WTC11 (cell line): ENCODE measurements around the gene LEF1. TPM values are rescaled to one million over a fixed set of nuclear protein-coding genes. Genes with fewer than 3 reads are reported as not detected.

ENCODE experiments used
- ATAC-seq: fragments of 200-7000 bp; cut with Tn5 transposase; 2 replicates; pipeline ENCODE4 v1.10.0; 2021; ENCODE audit warnings: mild to moderate bottlenecking, moderate library complexity
- CTCF ChIA-PET: fragments of 300-600 bp; sonication (Branson Sonifier 250); formaldehyde crosslinking; loops from one replicate; lab custom pipeline; 2021; ENCODE audit warnings: antibody characterized with exemption; lab: Charles Lee
- POLR2A ChIA-PET: fragments of 350-600 bp; sonication (Branson Sonifier 250); formaldehyde crosslinking; loops from one replicate; lab custom pipeline; 2021; ENCODE audit warnings: antibody characterized with exemption; lab: Charles Lee
- DNase-seq: peaks from one replicate; pipeline ENCODE4 v3.0.0; 2021; ENCODE audit warnings: low spot score
- H3K27ac Mint-ChIP-seq: 2 replicates; pipeline ENCODE4 v1.8.0; 2021; ENCODE audit warnings: mixed read lengths
- H3K27me3 Mint-ChIP-seq: 2 replicates; pipeline ENCODE4 v1.8.0; 2021; ENCODE audit warnings: low read depth, mild to moderate bottlenecking, moderate library complexity, mixed read lengths
- H3K36me3 Mint-ChIP-seq: 2 replicates; pipeline ENCODE4 v1.8.0; 2021; ENCODE audit warnings: mixed read lengths
- H3K4me1 Mint-ChIP-seq: 2 replicates; pipeline ENCODE4 v1.8.0; 2022; ENCODE audit warnings: mixed read lengths
- H3K4me3 Mint-ChIP-seq: 2 replicates; pipeline ENCODE4 v1.8.0; 2021; ENCODE audit warnings: mild to moderate bottlenecking, moderate library complexity, mixed read lengths
- H3K9me3 Mint-ChIP-seq: 2 replicates; pipeline ENCODE4 v1.8.0; 2021; ENCODE audit warnings: mixed read lengths
- ATF1 ChIP-seq: sonication (generic); formaldehyde crosslinking; IDR thresholded peaks from 2 replicates; pipeline ENCODE4 v1.8.1; 2023; ENCODE audit warnings: mild to moderate bottlenecking, moderate library complexity, missing genetic modification reagents
- CREB1 ChIP-seq: sonication (generic); formaldehyde crosslinking; IDR thresholded peaks from 2 replicates; pipeline ENCODE4 v1.8.0; 2023; ENCODE audit warnings: mild to moderate bottlenecking, missing genetic modification reagents
- CTCF ChIP-seq: fragments of 200-600 bp; IDR thresholded peaks from 2 replicates; pipeline ENCODE4 v1.8.0; 2022; ENCODE audit warnings: antibody characterized with exemption
- EMX1 ChIP-seq: fragments of 250-450 bp; sonication (Bioruptor Pico); IDR thresholded peaks from 2 replicates; pipeline ENCODE4 v1.8.0; 2021; ENCODE audit warnings: mild to moderate bottlenecking
- ETV6 ChIP-seq: sonication (generic); formaldehyde crosslinking; IDR thresholded peaks from 2 replicates; pipeline ENCODE4 v1.8.1; 2022; ENCODE audit warnings: mild to moderate bottlenecking, missing genetic modification reagents
- HMGA2 ChIP-seq: fragments of 250-450 bp; sonication (Bioruptor Pico); IDR thresholded peaks from 2 replicates; pipeline ENCODE4 v1.4.0; 2021; ENCODE audit warnings: mild to moderate bottlenecking, moderate library complexity
- IRF2 ChIP-seq: sonication (generic); formaldehyde crosslinking; IDR thresholded peaks from 2 replicates; pipeline ENCODE4 v1.8.0; 2022; ENCODE audit warnings: low read depth, missing genetic modification reagents, borderline replicate concordance
- JAZF1 ChIP-seq: fragments of 250-450 bp; sonication (Bioruptor Pico); IDR thresholded peaks from 2 replicates; pipeline ENCODE4 v1.9.0; 2021; ENCODE audit warnings: moderate library complexity, mild to moderate bottlenecking, inconsistent platforms
- MYBL2 ChIP-seq: sonication (generic); formaldehyde crosslinking; IDR thresholded peaks from 2 replicates; pipeline ENCODE4 v1.8.1; 2023; ENCODE audit warnings: mild to moderate bottlenecking, moderate library complexity, missing genetic modification reagents
- NFATC4 ChIP-seq: fragments of 250-450 bp; sonication (Bioruptor Pico); IDR thresholded peaks from 2 replicates; pipeline ENCODE4 v1.9.0; 2021; ENCODE audit warnings: mild to moderate bottlenecking
- NFE2L1 ChIP-seq: sonication (generic); formaldehyde crosslinking; IDR thresholded peaks from 2 replicates; pipeline ENCODE4 v1.8.1; 2023; ENCODE audit warnings: missing genetic modification reagents
- NFYB ChIP-seq: sonication (generic); formaldehyde crosslinking; conservative IDR thresholded peaks from 2 replicates; pipeline ENCODE4 v1.8.0; 2022; ENCODE audit warnings: low read depth, missing genetic modification reagents
- PRRX2 ChIP-seq: fragments of 250-450 bp; sonication (Bioruptor Pico); IDR thresholded peaks from 2 replicates; pipeline ENCODE4 v1.8.0; 2021; ENCODE audit warnings: mild to moderate bottlenecking
- SMAD3 ChIP-seq: sonication (generic); formaldehyde crosslinking; IDR thresholded peaks from 2 replicates; pipeline ENCODE4 v1.8.0; 2022; ENCODE audit warnings: missing genetic modification reagents, mild to moderate bottlenecking, borderline replicate concordance
- TP53 ChIP-seq: sonication (generic); formaldehyde crosslinking; IDR thresholded peaks from 2 replicates; pipeline ENCODE4 v1.8.1; 2023; ENCODE audit warnings: mild to moderate bottlenecking, missing genetic modification reagents
- ZNF121 ChIP-seq: sonication (generic); formaldehyde crosslinking; IDR thresholded peaks from 2 replicates; pipeline ENCODE4 v1.8.0; 2023; ENCODE audit warnings: missing genetic modification reagents
- ZNF396 ChIP-seq: fragments of 250-450 bp; sonication (Bioruptor Pico); IDR thresholded peaks from 2 replicates; pipeline ENCODE4 v1.8.0; 2021; ENCODE audit warnings: mild to moderate bottlenecking, moderate library complexity, borderline replicate concordance
- ZNF423 ChIP-seq: fragments of 250-450 bp; sonication (Bioruptor Pico); IDR thresholded peaks from 2 replicates; pipeline ENCODE4 v2.1.2; 2022; ENCODE audit warnings: mild to moderate bottlenecking, moderate library complexity
- total RNA-seq: library from RNA; stranded (reverse); gene quantifications from 3 replicates; pipeline ENCODE4 v1.2.3, GENCODE V29; 2021
- TF ChIP-seq, protein P1 (sequence below): sonication (generic); formaldehyde crosslinking; IDR thresholded peaks from 2 replicates; pipeline ENCODE4 v1.8.0; 2023; ENCODE audit warnings: missing genetic modification reagents
- TF ChIP-seq, protein P2 (sequence below): sonication (generic); formaldehyde crosslinking; IDR thresholded peaks from 2 replicates; pipeline ENCODE4 v1.8.0; 2022; ENCODE audit warnings: mild to moderate bottlenecking, missing genetic modification reagents
- TF ChIP-seq, protein P3 (sequence below): fragments of 250-450 bp; sonication (Bioruptor Pico); IDR thresholded peaks from 2 replicates; pipeline ENCODE4 v1.8.0; 2021; ENCODE audit warnings: mild to moderate bottlenecking
- TF ChIP-seq, protein P4 (sequence below): sonication (generic); formaldehyde crosslinking; IDR thresholded peaks from 2 replicates; pipeline ENCODE4 v1.8.1; 2022; ENCODE audit warnings: mild to moderate bottlenecking, missing genetic modification reagents, moderate library complexity, borderline replicate concordance
- TF ChIP-seq, protein P5 (sequence below): fragments of 250-450 bp; sonication (Bioruptor Pico); conservative IDR thresholded peaks from 2 replicates; pipeline ENCODE4 v1.9.0; 2021; ENCODE audit warnings: mild to moderate bottlenecking
- TF ChIP-seq, protein P6 (sequence below): fragments of 250-450 bp; sonication (Bioruptor Pico); IDR thresholded peaks from 2 replicates; pipeline ENCODE4 v1.9.0; 2021; ENCODE audit warnings: mild to moderate bottlenecking, borderline replicate concordance

LEF1 gene
- total RNA-seq, 1 experiment from 2014 or later, result 1.3 TPM

DNA sequence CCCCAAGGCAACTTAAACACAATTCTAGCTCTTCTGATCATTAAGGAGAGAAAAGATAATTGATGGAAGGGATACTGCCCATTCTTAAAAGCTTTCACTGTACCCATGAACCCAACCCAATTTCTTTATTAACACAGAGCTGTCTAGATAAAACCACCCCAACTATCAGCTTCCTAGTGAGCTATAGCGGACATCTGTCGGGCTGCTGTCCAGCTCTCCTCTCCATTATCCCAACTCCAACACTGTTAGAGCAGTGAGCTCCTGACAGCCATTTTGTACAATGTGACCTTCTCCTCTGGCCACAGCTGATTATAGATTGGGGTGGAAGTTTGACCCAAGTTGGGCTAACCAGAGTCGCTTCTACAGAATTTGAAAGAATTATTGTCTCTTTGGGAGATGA lies 112.9 kb downstream of the LEF1 start:
- POLR2A ChIA-PET, result no interaction called here
- ATAC-seq, result no peak
- no peaks in the 10 kb centered on the region for H3K36me3 Mint-ChIP-seq
- peaks cover 6% of the 10 kb centered on the region for H3K4me1 Mint-ChIP-seq
- TF ChIP-seq EMX1 (CRISPR knock-in tag) (no peak), NFYB (CRISPR knock-in tag) (no peak), IRF2 (CRISPR knock-in tag) (no peak), NFE2L1 (CRISPR knock-in tag) (no peak), TP53 (CRISPR knock-in tag) (no peak), PRRX2 (CRISPR knock-in tag) (no peak), ZNF121 (CRISPR knock-in tag) (no peak), ETV6 (CRISPR knock-in tag) (no peak), JAZF1 (CRISPR knock-in tag) (no peak), ZNF396 (no peak), ZNF423 (no peak), NFATC4 (CRISPR knock-in tag) (no peak), CREB1 (CRISPR knock-in tag) (no peak), MYBL2 (CRISPR knock-in tag) (no peak)
- TF ChIP-seq, protein P1, sequence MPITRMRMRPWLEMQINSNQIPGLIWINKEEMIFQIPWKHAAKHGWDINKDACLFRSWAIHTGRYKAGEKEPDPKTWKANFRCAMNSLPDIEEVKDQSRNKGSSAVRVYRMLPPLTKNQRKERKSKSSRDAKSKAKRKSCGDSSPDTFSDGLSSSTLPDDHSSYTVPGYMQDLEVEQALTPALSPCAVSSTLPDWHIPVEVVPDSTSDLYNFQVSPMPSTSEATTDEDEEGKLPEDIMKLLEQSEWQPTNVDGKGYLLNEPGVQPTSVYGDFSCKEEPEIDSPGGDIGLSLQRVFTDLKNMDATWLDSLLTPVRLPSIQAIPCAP (CRISPR knock-in tag), result no peak
- TF ChIP-seq, protein P2, sequence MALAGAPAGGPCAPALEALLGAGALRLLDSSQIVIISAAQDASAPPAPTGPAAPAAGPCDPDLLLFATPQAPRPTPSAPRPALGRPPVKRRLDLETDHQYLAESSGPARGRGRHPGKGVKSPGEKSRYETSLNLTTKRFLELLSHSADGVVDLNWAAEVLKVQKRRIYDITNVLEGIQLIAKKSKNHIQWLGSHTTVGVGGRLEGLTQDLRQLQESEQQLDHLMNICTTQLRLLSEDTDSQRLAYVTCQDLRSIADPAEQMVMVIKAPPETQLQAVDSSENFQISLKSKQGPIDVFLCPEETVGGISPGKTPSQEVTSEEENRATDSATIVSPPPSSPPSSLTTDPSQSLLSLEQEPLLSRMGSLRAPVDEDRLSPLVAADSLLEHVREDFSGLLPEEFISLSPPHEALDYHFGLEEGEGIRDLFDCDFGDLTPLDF, result no peak
- TF ChIP-seq, protein P3, sequence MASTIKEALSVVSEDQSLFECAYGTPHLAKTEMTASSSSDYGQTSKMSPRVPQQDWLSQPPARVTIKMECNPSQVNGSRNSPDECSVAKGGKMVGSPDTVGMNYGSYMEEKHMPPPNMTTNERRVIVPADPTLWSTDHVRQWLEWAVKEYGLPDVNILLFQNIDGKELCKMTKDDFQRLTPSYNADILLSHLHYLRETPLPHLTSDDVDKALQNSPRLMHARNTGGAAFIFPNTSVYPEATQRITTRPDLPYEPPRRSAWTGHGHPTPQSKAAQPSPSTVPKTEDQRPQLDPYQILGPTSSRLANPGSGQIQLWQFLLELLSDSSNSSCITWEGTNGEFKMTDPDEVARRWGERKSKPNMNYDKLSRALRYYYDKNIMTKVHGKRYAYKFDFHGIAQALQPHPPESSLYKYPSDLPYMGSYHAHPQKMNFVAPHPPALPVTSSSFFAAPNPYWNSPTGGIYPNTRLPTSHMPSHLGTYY (CRISPR knock-in tag), result no peak
- TF ChIP-seq, protein P4, sequence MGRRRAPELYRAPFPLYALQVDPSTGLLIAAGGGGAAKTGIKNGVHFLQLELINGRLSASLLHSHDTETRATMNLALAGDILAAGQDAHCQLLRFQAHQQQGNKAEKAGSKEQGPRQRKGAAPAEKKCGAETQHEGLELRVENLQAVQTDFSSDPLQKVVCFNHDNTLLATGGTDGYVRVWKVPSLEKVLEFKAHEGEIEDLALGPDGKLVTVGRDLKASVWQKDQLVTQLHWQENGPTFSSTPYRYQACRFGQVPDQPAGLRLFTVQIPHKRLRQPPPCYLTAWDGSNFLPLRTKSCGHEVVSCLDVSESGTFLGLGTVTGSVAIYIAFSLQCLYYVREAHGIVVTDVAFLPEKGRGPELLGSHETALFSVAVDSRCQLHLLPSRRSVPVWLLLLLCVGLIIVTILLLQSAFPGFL (CRISPR knock-in tag), result no peak
- TF ChIP-seq, all 79 proteins: peak for 0
- no peak overlapping the region for H3K27ac Mint-ChIP-seq
- no peak overlapping the region for H3K4me3 Mint-ChIP-seq
- CTCF ChIA-PET, result interaction anchor here (1.1 kb wide), 1 partner anchor 517 kb away, joined by 3 read pairs; no protein-coding TSS in a partner anchor
- no peaks in the 10 kb centered on the region for H3K9me3 Mint-ChIP-seq
- no peaks in the 10 kb centered on the region for H3K27me3 Mint-ChIP-seq
- no peak for DNase-seq

DNA sequence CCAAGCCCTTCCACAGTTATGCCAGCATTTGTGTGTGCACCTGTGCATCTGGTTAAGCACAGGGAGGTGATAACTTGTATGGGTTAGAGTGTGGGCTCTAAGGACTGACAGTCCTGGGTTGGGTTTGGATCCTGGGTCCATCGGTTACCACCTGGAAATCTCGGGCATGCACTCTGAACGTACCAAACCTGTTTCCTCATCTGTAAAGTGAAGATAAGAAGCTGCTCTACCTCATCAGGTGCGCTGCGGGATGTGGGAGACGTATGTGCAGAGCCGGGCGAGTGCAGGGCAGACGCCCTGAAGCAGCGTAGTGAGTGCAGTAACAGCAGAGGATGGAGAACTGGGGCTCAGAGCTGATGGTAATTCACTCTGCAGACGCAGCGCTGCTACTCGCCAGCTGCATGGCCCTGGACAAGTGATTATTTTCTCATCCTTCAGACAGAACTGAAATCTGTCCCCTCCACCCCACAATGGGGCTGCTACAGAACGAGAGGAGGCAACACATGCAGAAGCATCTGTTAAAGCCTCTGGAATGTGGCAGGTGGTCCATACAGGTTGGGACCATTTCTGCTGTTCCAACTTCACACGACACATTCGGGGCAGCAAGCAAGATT lies 114.6 kb downstream of the LEF1 start:
- ATAC-seq, result no peak
- Mint-ChIP-seq H3K9me3 (no peaks in the 10 kb centered on the region), H3K4me3 (no peak overlapping the region), H3K36me3 (no peaks in the 10 kb centered on the region), H3K27me3 (peaks cover 10% of the 10 kb centered on the region), H3K4me1 (peaks cover 15% of the 10 kb centered on the region), H3K27ac (no peak overlapping the region)
- POLR2A ChIA-PET, result no interaction called here
- CTCF ChIA-PET, result interaction anchor here (1.0 kb wide), 1 partner anchor 518 kb away, joined by 3 read pairs; no protein-coding TSS in a partner anchor
- DNase-seq, result no peak
- TF ChIP-seq PRRX2 (CRISPR knock-in tag) (no peak), SMAD3 (CRISPR knock-in tag) (no peak), CTCF (no peak), HMGA2 (CRISPR knock-in tag) (no peak), ATF1 (no peak)
- TF ChIP-seq, protein P5, sequence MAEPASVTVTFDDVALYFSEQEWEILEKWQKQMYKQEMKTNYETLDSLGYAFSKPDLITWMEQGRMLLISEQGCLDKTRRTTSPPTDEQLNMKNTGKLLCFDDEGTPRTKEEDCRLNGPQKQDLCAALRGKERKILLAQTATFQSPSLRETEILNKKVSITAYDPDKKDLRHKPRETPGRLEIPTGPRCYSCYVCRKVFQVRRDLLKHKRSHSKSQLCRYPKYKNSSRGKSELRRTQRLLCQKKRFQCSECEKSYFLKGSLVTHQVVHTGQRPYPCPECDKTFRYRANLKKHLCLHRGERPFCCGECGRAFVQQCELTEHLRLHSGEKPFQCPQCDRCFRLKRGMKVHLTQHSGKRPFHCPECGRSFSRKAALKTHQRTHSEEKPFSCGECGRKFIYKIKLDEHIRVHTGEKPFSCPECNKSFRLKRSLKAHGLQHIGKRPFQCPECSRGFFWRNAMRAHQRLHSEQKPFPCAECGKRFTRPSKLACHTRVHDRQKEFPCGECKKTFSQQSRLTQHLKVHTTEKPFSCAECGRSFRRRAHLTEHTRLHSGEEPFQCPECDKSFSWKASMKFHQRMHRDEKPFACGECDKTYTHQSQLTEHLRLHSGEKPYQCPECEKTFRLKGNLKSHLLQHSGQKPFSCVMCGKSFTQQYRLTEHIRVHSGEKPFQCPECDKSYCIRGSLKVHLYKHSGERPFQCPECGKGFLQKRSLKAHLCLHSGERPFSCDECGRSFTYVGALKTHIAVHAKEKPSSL (CRISPR knock-in tag), result no peak
- TF ChIP-seq, protein P6, sequence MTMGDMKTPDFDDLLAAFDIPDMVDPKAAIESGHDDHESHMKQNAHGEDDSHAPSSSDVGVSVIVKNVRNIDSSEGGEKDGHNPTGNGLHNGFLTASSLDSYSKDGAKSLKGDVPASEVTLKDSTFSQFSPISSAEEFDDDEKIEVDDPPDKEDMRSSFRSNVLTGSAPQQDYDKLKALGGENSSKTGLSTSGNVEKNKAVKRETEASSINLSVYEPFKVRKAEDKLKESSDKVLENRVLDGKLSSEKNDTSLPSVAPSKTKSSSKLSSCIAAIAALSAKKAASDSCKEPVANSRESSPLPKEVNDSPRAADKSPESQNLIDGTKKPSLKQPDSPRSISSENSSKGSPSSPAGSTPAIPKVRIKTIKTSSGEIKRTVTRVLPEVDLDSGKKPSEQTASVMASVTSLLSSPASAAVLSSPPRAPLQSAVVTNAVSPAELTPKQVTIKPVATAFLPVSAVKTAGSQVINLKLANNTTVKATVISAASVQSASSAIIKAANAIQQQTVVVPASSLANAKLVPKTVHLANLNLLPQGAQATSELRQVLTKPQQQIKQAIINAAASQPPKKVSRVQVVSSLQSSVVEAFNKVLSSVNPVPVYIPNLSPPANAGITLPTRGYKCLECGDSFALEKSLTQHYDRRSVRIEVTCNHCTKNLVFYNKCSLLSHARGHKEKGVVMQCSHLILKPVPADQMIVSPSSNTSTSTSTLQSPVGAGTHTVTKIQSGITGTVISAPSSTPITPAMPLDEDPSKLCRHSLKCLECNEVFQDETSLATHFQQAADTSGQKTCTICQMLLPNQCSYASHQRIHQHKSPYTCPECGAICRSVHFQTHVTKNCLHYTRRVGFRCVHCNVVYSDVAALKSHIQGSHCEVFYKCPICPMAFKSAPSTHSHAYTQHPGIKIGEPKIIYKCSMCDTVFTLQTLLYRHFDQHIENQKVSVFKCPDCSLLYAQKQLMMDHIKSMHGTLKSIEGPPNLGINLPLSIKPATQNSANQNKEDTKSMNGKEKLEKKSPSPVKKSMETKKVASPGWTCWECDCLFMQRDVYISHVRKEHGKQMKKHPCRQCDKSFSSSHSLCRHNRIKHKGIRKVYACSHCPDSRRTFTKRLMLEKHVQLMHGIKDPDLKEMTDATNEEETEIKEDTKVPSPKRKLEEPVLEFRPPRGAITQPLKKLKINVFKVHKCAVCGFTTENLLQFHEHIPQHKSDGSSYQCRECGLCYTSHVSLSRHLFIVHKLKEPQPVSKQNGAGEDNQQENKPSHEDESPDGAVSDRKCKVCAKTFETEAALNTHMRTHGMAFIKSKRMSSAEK, result no peak
